Stimulated activated memory B cell treated with anti-CD40 and anti-IgM and Interleukin-4, amounts not matched to agents 10 μg/mL and 1 μg/mL and 100 μg/mL, for 72 hours (primary cell): ENCODE results near the gene LRRC8E.
"Not testable (repeated sequence)": the region's sequence is repeated elsewhere in the genome, so short reads cannot be mapped to it uniquely, and the experiment has no call there.

Experiments used
- ATAC-seq: fragments of 150-1000 bp; cut with Tn5 transposase; 2 replicates; pipeline ENCODE4 v1.10.0; 2021
- H3K27ac Mint-ChIP-seq: one replicate; pipeline ENCODE4 v1.8.0; 2022; ENCODE audit warnings: mild to moderate bottlenecking, mixed read lengths
- H3K27me3 Mint-ChIP-seq: one replicate; pipeline ENCODE4 v1.8.0; 2022; ENCODE audit warnings: mixed read lengths
- H3K36me3 Mint-ChIP-seq: one replicate; pipeline ENCODE4 v1.8.0; 2022; ENCODE audit warnings: mixed read lengths
- H3K4me1 Mint-ChIP-seq: one replicate; pipeline ENCODE4 v1.8.0; 2022; ENCODE audit warnings: mixed read lengths
- H3K4me3 Mint-ChIP-seq: one replicate; pipeline ENCODE4 v1.8.0; 2022; ENCODE audit warnings: mild to moderate bottlenecking, moderate library complexity, mixed read lengths
- H3K9me3 Mint-ChIP-seq: one replicate; pipeline ENCODE4 v1.8.0; 2022; ENCODE audit warnings: mixed read lengths

LRRC8E gene

DNA sequence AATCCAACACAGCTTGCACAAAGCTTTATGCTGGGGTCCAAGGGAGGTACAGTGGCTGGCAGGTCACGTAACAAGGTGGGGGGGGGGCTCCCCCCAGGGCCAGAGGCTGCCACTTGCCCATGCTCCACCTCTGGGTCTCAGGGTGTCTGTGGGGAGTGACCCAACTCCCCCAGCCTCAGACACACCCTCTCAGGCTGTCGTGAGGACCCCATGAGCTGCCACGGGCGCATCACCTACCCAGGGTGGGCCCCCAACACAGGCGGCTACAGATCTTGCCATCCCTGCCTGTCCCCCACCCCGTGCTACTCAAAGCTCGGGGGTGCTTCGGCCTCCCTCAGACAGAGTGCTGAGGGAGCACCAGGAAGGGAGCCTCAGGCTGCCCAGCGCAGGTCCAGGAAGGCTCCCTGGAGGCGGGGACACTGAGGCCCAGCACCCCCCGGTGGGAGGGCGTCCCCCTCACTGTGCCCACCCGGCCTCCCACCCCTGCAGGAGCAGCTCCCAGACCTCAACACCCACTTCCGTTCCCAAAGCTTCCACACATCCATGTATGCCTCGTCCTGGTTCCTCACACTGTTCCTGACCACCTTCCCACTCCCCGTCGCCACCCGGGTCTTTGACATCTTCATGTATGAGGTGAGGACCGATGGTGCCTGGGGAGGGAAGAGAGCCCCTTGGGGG lies 37.2 kb upstream of the LRRC8E start:
- peaks cover 14% of the 10 kb centered on the region for H3K4me1 Mint-ChIP-seq
- H3K4me3 Mint-ChIP-seq: no peak overlapping the region
- ATAC-seq: no peak
- no peaks in the 10 kb centered on the region for H3K36me3 Mint-ChIP-seq
- no peaks in the 10 kb centered on the region for H3K9me3 Mint-ChIP-seq
- no peak overlapping the region for H3K27ac Mint-ChIP-seq
- H3K27me3 Mint-ChIP-seq: peaks cover 25% of the 10 kb centered on the region

DNA sequence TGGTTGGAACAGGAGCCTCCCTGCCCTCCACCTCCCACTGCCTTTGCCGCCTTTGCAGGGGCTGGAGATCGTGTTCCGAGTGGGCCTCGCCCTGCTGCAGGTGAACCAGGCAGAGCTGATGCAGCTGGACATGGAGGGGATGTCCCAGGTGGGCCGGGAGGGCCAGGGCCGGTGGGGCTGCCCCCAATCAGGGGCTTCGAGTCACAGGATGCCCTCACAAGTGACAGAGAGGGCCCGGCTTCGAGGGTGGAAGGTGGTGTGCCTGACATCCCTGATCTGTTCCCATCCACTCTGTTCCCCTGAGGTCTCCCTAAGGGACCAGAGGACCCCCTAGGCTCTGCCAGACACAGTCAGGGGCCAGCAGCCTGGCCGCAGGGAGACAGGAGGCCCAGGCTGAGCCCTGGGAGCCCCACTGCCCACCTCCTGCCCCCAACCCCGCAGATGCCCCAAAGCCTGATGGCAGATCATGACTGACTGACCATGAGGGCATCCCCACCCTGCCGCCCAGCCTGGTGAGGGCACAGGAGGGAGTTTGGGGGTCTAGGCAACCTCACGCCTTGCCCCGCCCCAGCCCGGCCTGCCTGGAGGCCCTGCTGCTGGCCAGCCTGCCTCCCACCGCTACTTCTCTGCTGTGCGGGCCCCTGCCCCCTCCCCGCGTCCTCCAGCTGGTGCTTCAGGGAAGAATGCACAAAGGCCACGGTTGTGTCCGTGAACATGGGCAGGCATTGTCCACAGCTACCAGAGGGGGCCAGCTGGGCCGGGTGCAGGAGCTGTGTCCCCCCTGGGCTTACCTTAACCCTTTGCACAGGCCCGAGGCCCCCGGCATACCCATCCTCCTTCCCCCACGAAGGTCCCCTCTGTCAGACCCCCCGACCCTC lies 36.4 kb upstream of the LRRC8E start:
- no peaks in the 10 kb centered on the region for H3K9me3 Mint-ChIP-seq
- no peak overlapping the region for H3K27ac Mint-ChIP-seq
- peaks cover 14% of the 10 kb centered on the region for H3K4me1 Mint-ChIP-seq

DNA sequence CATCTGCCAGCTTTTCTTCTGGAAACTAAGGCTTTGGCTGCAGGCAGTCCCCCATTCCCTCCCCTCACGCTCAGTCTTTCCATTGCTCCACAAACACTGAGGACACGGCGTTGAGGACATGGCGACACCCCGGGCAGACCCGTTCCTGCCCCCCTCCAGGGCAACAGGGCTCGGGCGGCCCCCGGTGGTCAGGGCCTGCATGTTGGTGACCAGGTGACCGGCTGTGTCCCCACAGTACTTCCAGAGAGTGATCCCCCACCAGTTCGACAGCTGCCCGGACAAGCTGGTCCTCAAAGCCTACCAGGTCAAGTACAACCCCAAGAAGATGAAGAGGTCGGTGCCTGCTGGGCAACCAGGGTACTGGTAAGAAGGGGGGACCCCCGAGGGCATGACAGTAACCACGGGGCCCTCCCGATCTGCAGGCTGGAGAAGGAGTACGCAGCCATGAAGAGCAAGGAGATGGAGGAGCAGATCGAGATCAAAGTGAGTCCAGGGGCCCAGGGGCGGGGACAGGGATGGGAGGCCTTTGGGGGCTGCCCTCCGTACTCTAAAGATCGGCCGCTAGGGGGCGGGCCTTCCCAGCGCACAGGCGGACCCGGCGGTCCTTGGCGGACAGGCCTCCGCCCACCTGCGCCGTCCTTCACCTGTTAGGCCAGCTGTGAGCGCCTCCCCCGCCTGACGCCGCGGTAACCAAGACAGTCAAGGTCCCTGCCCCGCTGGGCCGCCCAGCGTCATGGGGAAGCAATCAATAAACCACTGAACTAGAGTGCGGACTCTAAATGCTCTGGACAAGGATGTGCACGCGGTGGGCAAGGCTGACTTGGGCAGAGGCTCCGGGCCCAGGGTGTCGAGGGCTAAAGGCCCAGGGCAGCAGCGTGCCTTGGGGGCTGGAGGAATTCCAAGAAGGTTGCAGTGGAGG lies 35.2 kb upstream of the LRRC8E start:
- Mint-ChIP-seq H3K9me3 (no peaks in the 10 kb centered on the region), H3K4me3 (peak overlapping the region; percentile 9), H3K27me3 (peaks cover 45% of the 10 kb centered on the region), H3K27ac (no peak overlapping the region), H3K4me1 (peaks cover 14% of the 10 kb centered on the region), H3K36me3 (peaks cover 7% of the 10 kb centered on the region)
- ATAC-seq: peak; percentile 81

More for the DNA sequence above, 36.4 kb upstream of the LRRC8E start:
- peaks cover 33% of the 10 kb centered on the region for H3K27me3 Mint-ChIP-seq
- H3K36me3 Mint-ChIP-seq: peaks cover 2% of the 10 kb centered on the region
- ATAC-seq: no peak
- no peak overlapping the region for H3K4me3 Mint-ChIP-seq

DNA sequence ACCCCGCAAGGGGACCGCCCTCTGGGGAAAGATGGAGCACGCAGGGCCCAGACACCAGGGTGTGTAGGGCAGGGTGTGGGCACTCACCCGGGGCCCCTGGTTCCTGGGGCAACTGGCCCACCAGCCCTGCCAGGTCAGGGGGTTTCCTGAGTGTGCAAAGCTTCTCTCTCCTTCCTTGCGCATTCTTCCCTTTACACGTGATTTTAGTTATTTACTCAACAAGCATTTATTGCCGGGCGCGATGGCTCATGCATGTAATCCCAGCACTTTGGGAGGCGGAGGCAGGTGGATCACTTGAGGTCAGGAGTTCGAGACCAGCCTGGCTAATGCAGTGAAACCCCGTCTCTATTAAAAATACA lies 34.6 kb upstream of the LRRC8E start:
- H3K4me1 Mint-ChIP-seq: peaks cover 14% of the 10 kb centered on the region
- peaks cover 52% of the 10 kb centered on the region for H3K27me3 Mint-ChIP-seq
- peaks cover 7% of the 10 kb centered on the region for H3K36me3 Mint-ChIP-seq
- no peak overlapping the region for H3K27ac Mint-ChIP-seq
- H3K9me3 Mint-ChIP-seq: no peaks in the 10 kb centered on the region
- H3K4me3 Mint-ChIP-seq: no peak overlapping the region
- ATAC-seq: peak; percentile 4

DNA sequence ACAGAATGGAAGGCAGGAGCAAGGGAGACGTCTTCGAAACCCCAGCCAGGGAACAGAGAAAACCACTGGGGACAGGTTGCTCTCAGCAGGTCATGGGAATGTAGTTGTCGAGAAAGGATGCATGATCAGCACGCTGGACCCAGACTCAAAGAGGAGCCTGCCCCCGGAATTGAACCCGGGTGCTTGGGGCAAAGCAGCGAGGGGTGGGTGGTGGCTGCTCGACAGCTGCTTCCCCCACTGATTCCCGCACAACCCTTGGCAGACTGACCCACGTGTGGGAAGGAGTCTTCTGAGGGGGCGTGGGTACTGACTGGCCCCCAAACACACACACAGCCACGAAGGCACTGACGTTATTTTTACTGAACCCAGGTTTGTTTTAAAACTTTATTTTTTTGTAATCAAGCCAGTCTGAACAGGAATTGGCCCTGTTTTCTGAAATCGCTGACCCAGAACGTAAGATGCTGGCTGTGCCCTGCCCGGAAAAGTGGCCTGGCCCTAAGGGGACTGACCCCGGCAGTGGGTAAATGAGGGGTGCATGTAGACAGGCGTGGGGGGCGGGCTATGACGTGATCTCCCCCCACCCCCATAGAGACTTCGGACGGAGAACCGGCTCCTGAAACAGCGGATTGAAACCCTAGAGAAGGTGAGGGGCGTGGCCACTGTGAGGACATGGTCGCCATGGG lies 32.7 kb upstream of the LRRC8E start:
- no peak overlapping the region for H3K4me3 Mint-ChIP-seq
- no peaks in the 10 kb centered on the region for H3K9me3 Mint-ChIP-seq
- H3K27me3 Mint-ChIP-seq: peaks cover 67% of the 10 kb centered on the region
- peaks cover 13% of the 10 kb centered on the region for H3K36me3 Mint-ChIP-seq
- peaks cover 14% of the 10 kb centered on the region for H3K4me1 Mint-ChIP-seq
- H3K27ac Mint-ChIP-seq: no peak overlapping the region
- ATAC-seq: no peak

DNA sequence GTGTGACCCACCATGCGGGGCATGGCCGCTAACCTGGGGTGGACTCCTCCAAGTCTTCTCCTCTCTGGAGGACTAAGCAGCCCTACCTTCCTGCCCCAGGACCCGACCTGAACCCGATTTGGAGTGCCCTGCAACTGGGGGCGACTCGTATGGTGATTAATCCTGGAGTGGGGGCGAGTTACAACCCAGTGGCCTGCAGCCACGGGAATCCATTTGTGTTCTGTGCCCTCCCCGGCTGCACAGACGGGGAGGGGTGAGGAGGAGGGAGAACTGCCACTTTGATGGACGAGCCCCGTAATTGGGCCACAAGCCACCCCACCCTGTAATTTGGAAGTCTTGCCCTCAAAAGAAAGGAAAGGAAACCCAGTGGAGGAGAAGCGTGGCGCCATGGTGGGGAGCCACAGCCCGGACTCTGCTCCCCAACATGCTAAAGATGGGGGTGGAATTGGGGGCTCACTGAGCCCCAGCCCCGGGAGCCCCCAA lies 32.2 kb upstream of the LRRC8E start:
- Mint-ChIP-seq H3K36me3 (peaks cover 14% of the 10 kb centered on the region), H3K9me3 (no peaks in the 10 kb centered on the region), H3K4me3 (no peak overlapping the region), H3K27me3 (peaks cover 73% of the 10 kb centered on the region), H3K27ac (no peak overlapping the region), H3K4me1 (peaks cover 16% of the 10 kb centered on the region)
- no peak for ATAC-seq

DNA sequence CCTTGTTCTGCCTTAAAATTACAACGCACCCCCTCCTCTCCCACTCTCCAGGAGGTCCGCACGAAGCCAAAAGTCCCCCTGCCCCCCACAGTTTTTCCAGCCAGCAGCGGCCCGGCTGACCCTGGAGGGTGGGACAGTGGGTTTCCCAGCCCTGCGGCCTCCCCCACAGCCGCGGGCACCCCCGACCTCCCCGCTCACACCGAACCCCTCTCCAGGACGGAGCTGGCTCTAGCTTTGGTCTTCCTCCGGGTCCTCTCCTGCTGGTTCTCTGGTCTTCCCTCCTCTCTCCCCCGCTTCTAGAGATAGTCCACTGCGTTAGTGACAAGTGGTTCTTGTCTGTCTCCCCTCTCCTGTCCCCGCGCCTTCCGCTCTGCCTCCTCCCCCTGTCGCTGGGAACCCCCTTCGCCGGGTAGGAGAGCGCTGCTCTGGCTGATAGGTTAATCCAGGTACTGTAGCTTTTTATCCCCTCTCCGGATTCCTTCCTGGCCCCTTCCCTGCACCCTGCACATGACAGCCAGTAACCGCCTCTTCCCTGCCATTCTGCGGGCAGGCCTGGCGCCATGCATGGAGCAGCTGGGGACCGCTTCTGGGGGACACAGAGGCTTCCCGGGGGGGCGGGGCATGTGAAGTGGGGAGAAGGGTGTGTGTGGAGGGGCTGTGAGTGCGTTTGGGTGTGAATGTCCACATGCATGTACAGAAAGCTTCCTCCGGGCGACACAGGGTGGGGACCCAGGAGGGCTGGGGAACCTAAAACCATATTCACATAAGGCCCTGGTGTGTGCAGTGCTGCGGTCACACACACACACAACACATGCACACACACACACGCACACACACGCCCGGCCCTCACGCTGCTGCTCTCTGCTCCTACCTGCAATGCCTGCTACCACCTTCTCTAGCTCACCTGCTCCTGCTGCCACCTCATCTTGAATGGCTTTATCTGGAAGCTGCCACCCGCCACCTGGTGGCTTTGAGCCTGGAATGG lies 31.3 kb upstream of the LRRC8E start:
- no peaks in the 10 kb centered on the region for H3K9me3 Mint-ChIP-seq
- peaks cover 23% of the 10 kb centered on the region for H3K4me1 Mint-ChIP-seq
- no peak for ATAC-seq
- H3K36me3 Mint-ChIP-seq: peaks cover 14% of the 10 kb centered on the region
- H3K27me3 Mint-ChIP-seq: peaks cover 81% of the 10 kb centered on the region
- H3K27ac Mint-ChIP-seq: no peak overlapping the region
- H3K4me3 Mint-ChIP-seq: no peak overlapping the region

DNA sequence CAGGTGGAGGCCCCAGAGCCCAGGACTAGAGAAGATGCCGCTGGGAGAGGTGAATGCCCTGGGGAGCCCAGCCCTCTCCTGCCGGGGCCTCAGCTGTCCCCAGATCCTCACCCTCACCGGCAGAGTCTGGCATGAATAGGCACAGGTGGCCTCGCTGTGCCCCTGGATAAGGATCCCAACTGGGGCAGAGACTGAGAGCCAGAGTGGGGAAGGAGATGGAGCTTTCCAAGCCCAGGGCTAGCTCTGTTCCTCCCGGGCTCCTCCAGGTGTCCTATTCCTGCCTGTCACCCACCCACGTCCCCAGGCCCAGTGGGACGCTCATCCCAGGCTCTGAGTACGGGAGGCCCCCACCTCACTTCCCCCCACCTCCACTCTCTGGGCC lies 30.6 kb upstream of the LRRC8E start:
- no peak overlapping the region for H3K4me3 Mint-ChIP-seq
- ATAC-seq: no peak
- peaks cover 82% of the 10 kb centered on the region for H3K27me3 Mint-ChIP-seq
- peaks cover 14% of the 10 kb centered on the region for H3K36me3 Mint-ChIP-seq
- H3K27ac Mint-ChIP-seq: no peak overlapping the region
- no peaks in the 10 kb centered on the region for H3K9me3 Mint-ChIP-seq
- H3K4me1 Mint-ChIP-seq: peaks cover 19% of the 10 kb centered on the region

DNA sequence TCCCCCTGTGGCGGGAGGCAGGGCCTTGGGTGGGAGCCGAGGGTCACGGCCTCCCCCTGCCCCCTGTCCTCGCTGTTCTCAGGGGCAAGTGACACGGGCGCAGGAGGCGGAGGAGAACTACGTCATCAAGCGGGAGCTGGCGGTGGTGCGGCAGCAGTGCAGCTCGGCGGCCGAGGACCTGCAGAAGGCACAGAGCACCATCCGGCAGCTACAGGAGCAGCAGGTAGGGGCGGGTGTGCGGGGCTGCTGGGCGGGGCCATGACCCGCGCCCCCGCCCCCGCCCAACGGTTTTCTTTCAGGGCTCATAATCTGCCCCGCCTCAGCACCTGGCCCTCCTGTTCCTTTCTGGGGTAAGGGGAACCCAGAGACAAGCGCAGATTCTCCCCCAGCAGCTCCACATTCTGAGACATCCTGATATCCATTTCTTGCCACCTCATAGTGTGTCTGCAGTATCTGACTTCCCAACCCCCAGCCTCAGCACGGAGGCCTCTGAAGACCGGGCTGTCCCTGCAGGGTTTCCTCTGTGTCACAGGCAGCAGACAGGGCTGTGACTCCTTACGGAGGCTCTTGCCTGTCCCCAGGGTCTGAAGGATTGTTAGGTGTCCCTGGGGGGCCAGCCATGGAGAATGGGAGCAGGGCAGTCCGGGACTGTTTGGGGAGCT lies 30.1 kb upstream of the LRRC8E start:
- Mint-ChIP-seq H3K4me1 (peaks cover 14% of the 10 kb centered on the region), H3K36me3 (peaks cover 14% of the 10 kb centered on the region)
- no peak for ATAC-seq

DNA sequence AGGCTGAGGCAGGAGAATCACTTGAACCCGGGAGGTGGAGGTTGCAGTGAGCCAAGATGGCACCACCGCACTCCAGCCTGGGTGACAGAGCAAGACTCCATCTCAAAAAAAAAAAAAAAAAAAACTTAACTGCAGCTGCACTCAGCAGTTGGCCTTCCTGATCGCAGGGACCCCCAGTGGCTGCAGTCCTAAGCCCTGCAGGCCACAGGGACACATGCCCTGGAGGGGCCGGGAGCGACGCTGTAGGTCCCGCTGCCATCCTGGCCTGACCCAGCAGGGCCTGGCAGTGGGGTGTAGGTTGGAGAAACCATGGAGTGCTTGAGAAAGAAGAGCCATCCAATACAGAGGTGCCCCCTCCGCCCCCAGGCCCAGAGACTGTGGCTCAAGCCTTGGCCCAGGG lies 29.2 kb upstream of the LRRC8E start:
- ATAC-seq, H3K9me3 Mint-ChIP-seq, H3K27ac Mint-ChIP-seq, H3K4me3 Mint-ChIP-seq, H3K4me1 Mint-ChIP-seq: not testable (repeated sequence)
- Mint-ChIP-seq H3K27me3 (peaks cover 85% of the 10 kb centered on the region), H3K36me3 (peaks cover 14% of the 10 kb centered on the region)

More for the DNA sequence above, 30.1 kb upstream of the LRRC8E start:
- no peaks in the 10 kb centered on the region for H3K9me3 Mint-ChIP-seq
- H3K4me3 Mint-ChIP-seq: no peak overlapping the region
- H3K27me3 Mint-ChIP-seq: peaks cover 77% of the 10 kb centered on the region
- no peak overlapping the region for H3K27ac Mint-ChIP-seq

DNA sequence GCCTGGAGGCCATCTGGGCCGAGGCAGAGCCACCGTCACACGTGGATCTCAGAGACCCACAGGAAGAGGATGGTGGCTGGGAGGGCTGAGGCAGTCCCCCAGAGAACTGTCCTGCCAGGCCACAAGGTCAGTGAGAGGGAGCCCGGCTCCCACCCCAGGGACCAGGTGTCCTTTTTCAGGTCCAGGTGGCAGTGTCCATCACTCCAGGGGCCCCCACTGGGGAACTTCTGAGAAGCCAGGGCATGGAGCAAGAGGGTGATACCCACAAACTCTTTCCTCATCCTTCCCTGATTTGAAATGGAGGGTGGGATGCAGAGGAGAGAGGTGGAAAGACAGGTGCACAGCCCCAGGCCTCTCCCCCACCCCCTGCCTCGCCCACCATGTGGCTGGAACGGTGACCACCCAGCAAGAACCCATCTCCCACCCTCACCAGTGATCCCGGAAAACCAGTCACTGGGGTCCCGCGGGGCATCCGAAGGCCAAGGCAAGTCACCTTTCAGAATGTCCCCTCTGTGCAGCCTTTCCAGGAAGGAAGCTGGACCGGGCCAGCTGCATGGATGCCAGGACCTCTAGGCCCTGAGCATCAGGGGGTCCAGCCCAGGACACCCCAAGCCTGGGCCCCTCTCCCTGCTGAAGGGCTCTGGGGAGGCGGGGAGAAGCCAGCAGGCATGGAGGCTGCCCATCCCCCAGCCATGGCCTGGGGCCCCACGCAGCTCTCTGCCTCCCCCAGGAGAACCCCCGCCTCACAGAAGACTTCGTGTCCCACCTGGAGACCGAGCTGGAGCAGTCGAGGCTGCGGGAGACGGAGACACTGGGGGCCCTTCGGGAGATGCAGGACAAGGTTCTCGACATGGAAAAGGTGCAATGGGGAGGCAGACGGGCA lies 28.2 kb upstream of the LRRC8E start:
- Mint-ChIP-seq H3K27me3 (peaks cover 91% of the 10 kb centered on the region), H3K4me1 (peaks cover 14% of the 10 kb centered on the region), H3K27ac (no peak overlapping the region), H3K36me3 (peaks cover 14% of the 10 kb centered on the region), H3K9me3 (no peaks in the 10 kb centered on the region), H3K4me3 (no peak overlapping the region)
- no peak for ATAC-seq

DNA sequence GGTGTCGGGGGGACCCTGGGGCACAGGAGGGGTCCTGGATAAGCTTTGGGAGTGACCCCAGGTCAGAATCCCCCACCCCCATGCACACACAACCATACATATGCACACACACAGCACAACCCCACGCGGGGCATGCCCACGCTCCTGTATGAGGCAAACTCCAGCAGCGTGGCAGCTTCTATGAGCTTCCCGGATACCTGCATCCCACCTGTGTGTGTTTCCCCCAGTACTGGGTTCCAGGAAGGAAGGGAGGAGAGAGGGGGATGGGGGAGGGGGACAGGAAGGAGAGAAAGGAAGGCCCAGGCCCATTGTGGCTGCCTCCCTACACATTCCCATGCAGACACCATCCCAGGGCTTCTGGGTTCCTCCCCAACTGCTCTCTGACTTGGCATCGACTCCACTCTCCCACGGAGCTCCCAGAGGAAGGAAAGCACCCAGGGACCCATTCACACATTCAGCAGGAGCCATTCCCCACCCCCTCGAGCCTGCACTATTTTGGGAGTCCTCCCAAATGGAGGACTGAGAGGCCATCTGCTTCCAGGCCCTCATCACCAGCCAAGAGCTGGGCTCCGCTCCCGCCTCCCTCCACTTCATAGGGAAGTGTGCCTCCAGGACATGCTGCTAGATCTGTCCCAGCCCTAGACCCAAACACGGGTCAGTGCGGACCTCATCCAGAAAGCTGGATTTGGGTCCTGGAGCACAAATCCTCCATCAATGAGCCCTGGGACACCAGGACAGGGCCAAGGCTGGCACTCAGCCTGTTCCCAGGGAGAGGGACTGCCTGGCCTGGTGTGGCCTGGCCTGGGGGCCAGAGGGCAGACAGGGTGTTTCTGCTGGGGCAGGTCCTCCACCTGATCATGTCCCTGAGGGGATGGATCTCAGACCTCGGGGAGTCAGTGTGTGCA lies 27.3 kb upstream of the LRRC8E start:
- ATAC-seq: no peak
- Mint-ChIP-seq H3K4me3 (no peak overlapping the region), H3K27me3 (peaks cover 91% of the 10 kb centered on the region), H3K27ac (no peak overlapping the region), H3K4me1 (peaks cover 20% of the 10 kb centered on the region), H3K36me3 (peaks cover 14% of the 10 kb centered on the region), H3K9me3 (no peaks in the 10 kb centered on the region)
